GM12872 (cell line): ENCODE results near the gene RBM17.

Experiments used
- TF ChIP-seq, protein P1 (sequence below): IDR thresholded peaks from 3 replicates; pipeline ENCODE4 v1.5.1; 2011; ENCODE audit warnings: low read depth, mild to moderate bottlenecking, low read length, moderate library complexity; ENCODE audit not compliant: insufficient read depth

RBM17 gene

DNA sequence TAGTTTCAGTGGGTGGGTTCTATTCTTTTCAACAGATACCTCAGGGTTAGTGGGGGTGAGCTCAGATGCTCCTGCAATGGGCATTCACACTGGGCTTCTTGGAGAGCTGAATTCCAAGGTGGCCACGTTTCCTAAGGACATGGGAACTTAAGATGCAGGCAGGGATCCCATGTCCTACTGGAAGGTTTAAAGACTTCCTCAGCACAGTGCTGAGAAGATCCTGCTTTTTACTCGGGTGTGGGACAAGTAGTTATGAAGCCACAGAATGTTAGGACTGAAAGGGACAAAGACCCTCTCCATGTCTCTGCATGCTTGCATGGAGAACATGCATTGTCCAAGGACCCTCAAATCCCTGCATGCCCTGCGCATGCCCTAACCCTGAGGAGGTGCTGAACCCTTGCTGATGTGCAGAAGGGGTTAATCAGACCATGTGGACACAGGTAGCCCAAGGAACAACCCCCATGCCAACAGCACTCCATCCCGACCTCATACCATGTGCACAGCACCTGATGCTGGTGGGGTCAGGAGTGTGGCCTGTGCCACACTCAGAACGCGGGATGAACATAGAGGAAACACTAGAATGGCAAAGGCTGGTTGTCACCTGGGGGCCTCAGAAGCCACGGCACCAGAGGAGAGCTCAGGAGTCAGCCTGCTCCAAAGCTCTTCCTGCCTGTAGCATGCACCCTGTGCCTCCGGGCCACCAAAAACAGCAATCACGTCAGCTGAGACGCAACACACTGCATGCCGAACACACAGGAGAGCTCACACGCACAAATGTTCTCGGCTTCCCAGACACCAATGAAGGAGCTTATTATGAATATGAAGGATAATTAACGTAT is 41.8 kb upstream of the RBM17 start:
- TF ChIP-seq, protein P1, sequence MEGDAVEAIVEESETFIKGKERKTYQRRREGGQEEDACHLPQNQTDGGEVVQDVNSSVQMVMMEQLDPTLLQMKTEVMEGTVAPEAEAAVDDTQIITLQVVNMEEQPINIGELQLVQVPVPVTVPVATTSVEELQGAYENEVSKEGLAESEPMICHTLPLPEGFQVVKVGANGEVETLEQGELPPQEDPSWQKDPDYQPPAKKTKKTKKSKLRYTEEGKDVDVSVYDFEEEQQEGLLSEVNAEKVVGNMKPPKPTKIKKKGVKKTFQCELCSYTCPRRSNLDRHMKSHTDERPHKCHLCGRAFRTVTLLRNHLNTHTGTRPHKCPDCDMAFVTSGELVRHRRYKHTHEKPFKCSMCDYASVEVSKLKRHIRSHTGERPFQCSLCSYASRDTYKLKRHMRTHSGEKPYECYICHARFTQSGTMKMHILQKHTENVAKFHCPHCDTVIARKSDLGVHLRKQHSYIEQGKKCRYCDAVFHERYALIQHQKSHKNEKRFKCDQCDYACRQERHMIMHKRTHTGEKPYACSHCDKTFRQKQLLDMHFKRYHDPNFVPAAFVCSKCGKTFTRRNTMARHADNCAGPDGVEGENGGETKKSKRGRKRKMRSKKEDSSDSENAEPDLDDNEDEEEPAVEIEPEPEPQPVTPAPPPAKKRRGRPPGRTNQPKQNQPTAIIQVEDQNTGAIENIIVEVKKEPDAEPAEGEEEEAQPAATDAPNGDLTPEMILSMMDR, result no peak

DNA sequence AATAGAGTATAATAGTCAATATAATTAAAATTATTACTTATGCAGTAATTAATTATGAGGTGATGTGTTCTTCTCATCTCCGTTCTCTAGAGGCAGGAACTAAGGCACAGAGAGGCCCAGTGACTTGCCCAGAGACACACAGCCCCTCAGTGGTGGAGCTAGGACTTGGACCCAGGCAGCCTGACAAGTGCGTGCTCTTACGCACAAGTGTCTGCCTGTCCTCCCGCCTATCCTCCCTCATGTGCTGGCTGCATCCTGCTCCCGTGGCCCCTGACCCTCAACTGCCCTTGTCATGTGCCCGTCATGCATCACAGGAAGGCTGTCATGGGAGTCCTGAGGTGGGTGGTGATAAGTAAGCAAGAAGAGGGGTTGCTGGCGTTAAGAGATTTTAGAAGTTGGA is 41.0 kb upstream of the RBM17 start:
- TF ChIP-seq, protein P1, result no peak

DNA sequence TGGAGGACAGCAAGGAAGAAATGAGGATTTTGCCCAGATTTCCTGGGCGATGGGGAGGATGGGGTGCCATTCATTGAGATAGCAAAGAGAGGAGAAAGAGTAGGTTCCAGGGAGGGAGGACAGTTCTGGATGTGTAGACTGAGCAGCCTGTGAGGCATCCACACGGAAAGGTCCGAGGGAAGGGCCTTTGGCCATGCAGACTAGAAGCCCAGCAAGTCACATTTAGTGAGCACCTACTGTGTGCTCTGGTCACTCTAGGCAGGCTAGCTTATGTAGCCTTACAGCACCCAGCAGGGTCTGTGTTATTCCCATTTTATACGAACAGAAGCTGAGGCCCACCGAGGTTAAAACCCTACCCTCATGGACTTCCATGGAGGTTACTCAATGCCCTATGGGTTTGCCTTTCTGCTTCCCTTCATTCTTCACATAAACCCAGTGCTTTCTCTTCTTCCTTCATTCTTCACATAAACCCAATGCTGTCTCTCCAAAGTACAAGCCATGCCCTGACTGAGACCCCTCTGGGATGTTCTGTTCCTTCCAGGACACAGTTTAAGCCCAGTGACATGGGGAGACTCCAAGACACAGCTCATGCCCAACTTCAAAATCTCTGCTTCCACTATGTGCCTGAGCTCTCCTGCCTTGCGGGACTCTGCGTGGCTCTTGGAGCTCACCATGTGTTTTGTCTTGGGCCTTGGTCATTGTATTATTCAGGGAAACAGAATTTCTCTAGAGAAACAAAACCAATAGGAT is 40.4 kb upstream of the RBM17 start:
- TF ChIP-seq, protein P1, result no peak

DNA sequence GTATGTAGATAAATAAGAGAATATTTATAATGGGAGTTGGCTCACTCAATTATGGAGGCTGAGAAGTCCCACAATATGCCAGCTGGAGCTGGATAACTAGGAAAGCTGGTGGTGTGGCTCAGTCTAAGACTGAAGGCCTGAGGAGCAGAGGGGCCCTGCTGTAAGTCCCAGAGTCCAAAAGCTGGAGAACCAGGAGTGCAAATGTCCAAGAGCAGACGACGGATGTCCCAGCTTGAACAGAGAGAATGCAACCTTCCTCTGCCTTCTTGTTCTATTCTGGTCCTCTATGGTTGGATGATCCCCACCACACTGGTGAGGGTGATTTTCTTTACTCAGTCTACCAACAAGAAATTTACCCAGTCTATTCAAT is 39.8 kb upstream of the RBM17 start:
- TF ChIP-seq, protein P1, result no peak

DNA sequence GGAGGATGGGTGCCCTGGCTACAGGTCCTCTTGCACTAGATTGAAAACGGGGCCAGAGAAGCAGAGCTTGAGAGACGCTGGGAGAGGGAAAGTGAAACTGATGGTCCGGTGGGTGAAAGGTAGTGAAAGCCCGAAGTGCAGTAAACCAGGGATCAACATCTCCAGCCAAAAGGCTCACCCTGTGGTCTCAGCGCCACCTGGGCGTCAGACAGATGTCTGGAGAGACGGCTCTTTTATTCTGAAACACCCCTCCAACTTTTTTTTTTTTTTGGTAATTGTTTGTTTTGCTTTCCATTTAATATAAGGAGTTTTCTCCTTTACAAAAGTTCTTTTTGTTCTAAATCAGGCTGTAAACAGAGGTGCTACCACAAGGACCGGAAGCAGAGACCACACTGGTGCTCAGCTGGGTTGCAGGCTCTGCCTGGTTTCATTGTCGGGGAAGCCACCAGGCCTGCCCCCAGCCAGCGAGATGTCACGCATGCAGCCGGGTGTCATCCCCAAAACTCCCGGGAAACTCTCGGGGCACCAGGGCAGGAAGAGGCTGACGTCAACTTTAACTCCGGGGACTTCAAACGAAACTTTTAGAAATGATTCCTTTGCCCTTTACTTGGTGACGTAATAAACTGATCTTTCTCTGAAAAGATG is 37.9 kb upstream of the RBM17 start:
- TF ChIP-seq, protein P1, result peak; percentile 37; the same call in 2 of the 3 replicates

DNA sequence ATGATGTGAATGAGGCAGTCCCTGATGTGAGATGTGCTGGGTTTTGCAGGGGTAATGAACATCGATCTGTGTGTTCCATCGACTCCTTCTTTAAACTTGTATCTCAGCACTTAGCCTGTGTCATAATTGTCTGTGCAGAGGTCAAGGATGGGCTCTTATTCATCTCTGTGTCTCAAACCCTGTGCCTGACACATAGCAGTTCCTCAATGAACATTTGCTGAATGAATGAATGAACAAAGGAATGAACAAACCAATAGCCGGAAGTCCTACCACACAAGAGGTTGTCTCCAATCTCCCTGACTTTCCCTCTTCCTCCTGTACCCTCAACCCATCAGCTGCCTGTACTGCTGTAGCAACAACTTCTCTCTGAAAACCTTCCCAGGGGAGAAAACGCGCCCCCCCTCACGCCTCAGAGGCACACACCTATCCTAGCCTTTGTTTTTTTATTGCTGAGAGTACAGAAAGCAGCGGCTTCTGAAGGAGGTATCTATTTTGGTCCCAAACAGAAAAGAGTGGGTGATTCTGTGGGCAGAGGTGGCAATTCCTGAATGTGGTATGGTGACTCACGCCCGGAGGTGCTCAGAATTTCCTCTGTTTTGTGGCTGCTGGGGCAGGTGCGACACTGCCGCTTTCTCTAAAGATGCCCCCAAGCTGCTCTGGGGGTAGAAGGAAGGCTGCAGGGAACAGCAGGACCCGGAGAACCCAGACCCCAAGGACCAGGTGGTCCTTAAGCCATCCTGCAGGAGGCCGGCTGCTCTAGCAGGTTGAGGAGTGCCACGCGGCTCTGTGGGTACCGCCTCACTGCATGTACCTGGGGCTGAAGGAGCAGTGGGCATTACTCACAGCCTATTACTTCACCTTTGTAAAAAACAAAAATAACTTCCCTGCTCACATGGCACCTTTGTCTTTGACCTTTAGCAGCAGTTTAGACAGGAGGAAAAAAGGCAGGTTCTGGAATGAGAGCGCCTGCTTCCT is 36.3 kb upstream of the RBM17 start:
- TF ChIP-seq, protein P1, result no peak

DNA sequence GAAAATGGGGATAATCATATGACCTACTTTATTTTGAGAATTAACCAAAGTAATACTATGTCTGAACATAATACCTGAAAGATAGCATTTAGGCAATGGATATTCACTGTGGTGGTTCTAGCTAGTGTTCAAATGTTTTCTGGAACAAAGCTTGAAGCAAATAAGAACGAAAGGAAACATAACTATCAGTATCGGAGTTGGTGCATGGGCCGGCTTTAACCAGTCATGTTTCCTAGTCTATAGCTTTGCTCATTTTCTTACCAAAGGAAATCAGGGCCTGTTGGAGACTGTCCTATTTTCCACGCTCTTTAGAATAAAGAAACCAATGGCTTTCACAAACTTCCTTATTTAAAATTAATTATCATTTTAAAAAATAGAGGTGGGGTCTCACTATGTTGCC is 35.5 kb upstream of the RBM17 start:
- TF ChIP-seq, protein P1, result no peak
